ENCODE measurements around the gene MANF.

Gene MANF

GRCh38 chr3:51378726-51379125 is 6.4 kb upstream of the MANF start:
- no peak overlapping the region for H3K4me3 ChIP-seq (ENCODE audit: low read depth, low read length)

DNA sequence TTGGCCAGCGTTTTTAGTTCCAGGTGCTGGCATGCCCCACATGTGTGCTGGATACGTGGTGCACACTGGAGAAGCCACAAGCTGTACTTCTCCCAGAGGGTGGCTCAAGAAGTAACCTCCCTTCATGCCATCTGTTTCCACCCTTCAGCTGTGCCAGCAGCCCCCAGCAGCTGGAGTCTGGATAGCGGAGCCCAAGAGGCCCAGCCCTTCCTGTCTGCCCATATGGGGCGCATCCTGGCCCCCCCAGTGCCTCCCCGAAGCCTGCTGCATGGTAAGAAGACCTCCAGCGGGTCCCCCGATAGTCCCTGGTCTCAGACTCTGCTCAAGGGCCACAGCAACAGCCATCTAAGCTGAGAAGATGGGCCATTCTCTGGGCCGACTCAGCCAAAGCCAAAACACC is 5.8 kb upstream of the MANF start:
- DNase-seq (ENCODE audit: low read depth): no peak
- no peak overlapping the region for H3K4me3 ChIP-seq (ENCODE audit: low read depth, low read length)
- TF ChIP-seq, protein P1, sequence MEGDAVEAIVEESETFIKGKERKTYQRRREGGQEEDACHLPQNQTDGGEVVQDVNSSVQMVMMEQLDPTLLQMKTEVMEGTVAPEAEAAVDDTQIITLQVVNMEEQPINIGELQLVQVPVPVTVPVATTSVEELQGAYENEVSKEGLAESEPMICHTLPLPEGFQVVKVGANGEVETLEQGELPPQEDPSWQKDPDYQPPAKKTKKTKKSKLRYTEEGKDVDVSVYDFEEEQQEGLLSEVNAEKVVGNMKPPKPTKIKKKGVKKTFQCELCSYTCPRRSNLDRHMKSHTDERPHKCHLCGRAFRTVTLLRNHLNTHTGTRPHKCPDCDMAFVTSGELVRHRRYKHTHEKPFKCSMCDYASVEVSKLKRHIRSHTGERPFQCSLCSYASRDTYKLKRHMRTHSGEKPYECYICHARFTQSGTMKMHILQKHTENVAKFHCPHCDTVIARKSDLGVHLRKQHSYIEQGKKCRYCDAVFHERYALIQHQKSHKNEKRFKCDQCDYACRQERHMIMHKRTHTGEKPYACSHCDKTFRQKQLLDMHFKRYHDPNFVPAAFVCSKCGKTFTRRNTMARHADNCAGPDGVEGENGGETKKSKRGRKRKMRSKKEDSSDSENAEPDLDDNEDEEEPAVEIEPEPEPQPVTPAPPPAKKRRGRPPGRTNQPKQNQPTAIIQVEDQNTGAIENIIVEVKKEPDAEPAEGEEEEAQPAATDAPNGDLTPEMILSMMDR (IDR thresholded peaks at IDR 0.05; ENCODE audit: insufficient read depth, low read depth, low read length, missing control alignments): no peak

More at GRCh38 chr3:51378726-51379125, 6.4 kb upstream of the MANF start:
- TF ChIP-seq, protein P1 (IDR thresholded peaks at IDR 0.05; ENCODE audit: insufficient read depth, low read depth, low read length, missing control alignments): no peak
- DNase-seq (ENCODE audit: low read depth): no peak

DNA sequence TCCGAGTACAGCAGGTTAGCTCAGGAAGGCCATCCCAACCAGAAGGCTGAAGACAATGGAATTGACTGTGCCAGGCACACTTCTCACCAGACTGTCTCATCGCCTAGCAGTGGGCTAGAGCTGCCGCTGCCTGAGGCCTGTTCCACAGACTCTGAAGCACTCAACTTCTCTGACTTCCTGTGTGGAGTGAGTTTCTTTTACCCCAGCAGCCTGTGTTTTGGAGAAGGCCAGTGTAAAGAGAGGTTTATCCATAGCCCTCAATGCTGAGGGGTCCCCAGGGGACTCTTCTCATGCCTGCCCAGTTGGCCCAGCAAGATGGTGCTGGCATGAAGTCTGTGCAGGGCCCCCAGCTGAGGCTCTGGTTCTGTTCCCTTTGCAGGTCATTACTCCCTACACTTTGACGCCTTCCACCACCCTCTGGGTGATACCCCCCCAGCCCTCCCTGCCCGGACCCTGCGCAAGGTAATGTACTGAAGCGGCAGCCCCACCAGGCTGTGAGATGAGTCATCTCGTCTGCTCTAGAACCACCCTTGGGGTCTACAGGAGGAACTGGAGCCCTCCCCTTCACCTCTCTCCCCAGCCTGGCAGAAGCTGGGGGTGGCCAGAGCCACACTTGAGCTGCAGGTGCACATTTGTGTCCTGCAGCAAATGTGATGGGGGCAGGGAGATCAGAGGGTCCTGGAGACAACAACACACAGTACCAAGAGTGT is 5.2 kb upstream of the MANF start:
- no peak for DNase-seq (ENCODE audit: low read depth)
- no peak overlapping the region for H3K4me3 ChIP-seq (ENCODE audit: low read depth, low read length)

GRCh38 chr3:51380601-51381332 is 4.3 kb upstream of the MANF start:
- TF ChIP-seq, protein P1 (IDR thresholded peaks at IDR 0.05; ENCODE audit: insufficient read depth, low read depth, low read length, missing control alignments): no peak
- H3K4me3 ChIP-seq (ENCODE audit: low read depth, low read length): no peak overlapping the region
- DNase-seq (ENCODE audit: low read depth): no peak

More for the DNA sequence above, 5.2 kb upstream of the MANF start:
- TF ChIP-seq, protein P1 (IDR thresholded peaks at IDR 0.05; ENCODE audit: insufficient read depth, low read depth, low read length, missing control alignments): no peak

DNA sequence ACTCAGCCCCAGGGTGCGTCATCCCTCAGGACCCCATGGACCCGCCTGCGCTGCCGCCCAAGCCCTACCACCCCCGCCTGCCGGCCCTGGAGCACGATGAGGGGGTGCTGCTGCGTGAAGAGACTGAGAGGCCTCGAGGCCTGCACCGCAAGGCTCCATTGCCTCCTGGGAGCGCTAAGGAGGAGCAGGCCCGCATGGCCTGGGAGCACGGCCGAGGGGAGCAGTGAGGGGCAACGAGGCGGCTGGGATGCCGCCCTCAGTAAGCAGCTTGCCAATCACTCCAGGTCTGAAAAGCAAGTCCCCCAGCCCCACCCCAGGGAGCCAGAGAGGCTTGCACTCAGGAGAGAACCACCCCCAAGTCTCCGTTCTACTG is 3.8 kb upstream of the MANF start:
- TF ChIP-seq, protein P1 (IDR thresholded peaks at IDR 0.05; ENCODE audit: insufficient read depth, low read depth, low read length, missing control alignments): no peak
- no peak for DNase-seq (ENCODE audit: low read depth)
- H3K4me3 ChIP-seq (ENCODE audit: low read depth, low read length): no peak overlapping the region

DNA sequence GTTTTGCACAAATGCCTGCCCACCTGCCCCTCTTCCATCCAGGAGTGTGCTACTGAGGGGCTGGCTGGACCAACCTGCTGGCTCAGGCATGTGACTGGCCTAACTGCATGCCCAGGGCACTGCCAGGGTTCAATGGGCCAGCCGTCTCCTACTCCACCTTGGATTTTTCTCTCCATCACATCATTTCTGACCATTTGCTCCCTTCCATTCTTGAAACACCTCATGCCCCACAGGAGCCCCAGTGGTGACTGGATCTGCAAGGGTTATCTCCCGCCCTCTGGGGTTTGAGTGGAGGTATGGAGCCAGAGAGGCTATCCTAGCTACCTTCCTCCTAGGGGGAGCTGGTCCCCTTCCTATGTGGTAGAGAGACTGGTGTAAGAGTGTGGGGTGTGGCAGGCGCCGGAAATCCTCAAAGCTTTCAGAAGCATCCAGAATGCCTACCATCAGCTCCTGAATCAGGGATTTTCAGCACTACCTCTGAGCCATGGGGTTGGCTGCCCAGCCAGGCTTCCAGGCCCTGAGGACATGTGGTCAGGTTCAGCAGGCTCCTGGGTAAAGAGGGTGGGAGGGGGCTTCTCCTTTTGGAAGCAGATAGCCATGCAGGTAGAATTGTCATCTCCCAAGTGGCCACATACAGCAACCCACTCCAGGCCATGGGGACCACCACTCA is 2.9 kb upstream of the MANF start:
- H3K4me3 ChIP-seq (ENCODE audit: low read depth, low read length): no peak overlapping the region
- DNase-seq (ENCODE audit: low read depth): no peak
- TF ChIP-seq, protein P1 (IDR thresholded peaks at IDR 0.05; ENCODE audit: insufficient read depth, low read depth, low read length, missing control alignments): no peak

All from GM12865 (cell line).